Esophagus muscularis mucosa (tissue), 4 donors: ENCODE measurements around the gene CARMIL1.

Experiments used
- CTCF ChIP-seq, 3 experiments: fragments of 200-600 bp in 2 of 3; fragments of 450-650 bp in 1 of 3; sonication (generic) in 2 of 3; IDR thresholded peaks; one replicate each; pipeline ENCODE4 v1.5.1; 2017 to 2019; ENCODE audit warnings: antibody characterized with exemption in 3 of 3, mild to moderate bottlenecking in 2 of 3, moderate library complexity in 1 of 3
- EP300 ChIP-seq: sonication (generic); formaldehyde crosslinking; IDR thresholded peaks from one replicate; pipeline ENCODE4 v1.6.1; 2017; ENCODE audit warnings: antibody characterized with exemption
- POLR2A ChIP-seq: fragments of 450-650 bp; IDR thresholded peaks from one replicate; pipeline ENCODE4 v1.6.1; 2017; ENCODE audit warnings: antibody characterized with exemption, moderate library complexity, mild to moderate bottlenecking, low read depth
- POLR2AphosphoS5 ChIP-seq, 2 donors: sonication (generic); formaldehyde crosslinking; IDR thresholded peaks; one replicate each; pipeline ENCODE4 v1.6.1; 2017; ENCODE audit warnings: antibody characterized with exemption in 2 of 2

- TF ChIP-seq EP300: no peak
- no peak for TF ChIP-seq CTCF (IDR thresholded peaks at IDR 0.05)
- no peak for TF ChIP-seq POLR2A
- TF ChIP-seq POLR2AphosphoS5 (IDR thresholded peaks at IDR 0.05): no peak
Measured at GRCh38 chr6:25486550-25486949, 207.4 kb downstream of the CARMIL1 start.
